Calu3 (cell line): Measurements from ENCODE around the gene PPM1L. TPM values are rescaled to one million over a fixed set of nuclear protein-coding genes. Genes with fewer than 3 reads are reported as not detected.

Experiments
- BruUV-seq: library from RNA; stranded (reverse); fragments of 400-500 nt; replicated peaks from 2 replicates; lab custom pipeline; 2021; lab: Mats Ljungman, UMichigan
- CTCF ChIA-PET: fragments of 300-600 bp; sonication (Branson Sonifier 250); formaldehyde crosslinking; loops from one replicate; lab custom pipeline; 2022; ENCODE audit warnings: antibody characterized with exemption; lab: Charles Lee
- DNase-seq: peaks from one replicate; pipeline ENCODE4 v3.0.0; 2022
- H3K27ac Mint-ChIP-seq: one replicate; pipeline ENCODE4 v1.8.0; 2022; ENCODE audit warnings: mixed read lengths; ENCODE audit not compliant: unreplicated experiment
- H3K27me3 Mint-ChIP-seq: one replicate; pipeline ENCODE4 v1.8.0; 2022; ENCODE audit warnings: mixed read lengths; ENCODE audit not compliant: unreplicated experiment
- H3K36me3 Mint-ChIP-seq: one replicate; pipeline ENCODE4 v1.8.0; 2022; ENCODE audit warnings: mild to moderate bottlenecking, moderate library complexity, mixed read lengths; ENCODE audit not compliant: insufficient read depth, unreplicated experiment
- H3K4me1 Mint-ChIP-seq: one replicate; pipeline ENCODE4 v1.8.0; 2022; ENCODE audit warnings: mild to moderate bottlenecking, low read depth, mixed read lengths; ENCODE audit not compliant: unreplicated experiment
- H3K4me3 Mint-ChIP-seq: one replicate; pipeline ENCODE4 v1.8.0; 2022; ENCODE audit warnings: mild to moderate bottlenecking, low read depth, moderate library complexity, mixed read lengths; ENCODE audit not compliant: unreplicated experiment
- H3K9me3 Mint-ChIP-seq: one replicate; pipeline ENCODE4 v1.8.0; 2022; ENCODE audit warnings: low read depth, mixed read lengths; ENCODE audit not compliant: unreplicated experiment
- intact Hi-C: fragments of 100-400 bp; cut with micrococcal nuclease; formaldehyde crosslinking; loops from one replicate; pipeline ENCODE4 v1.10.0; 2022; ENCODE audit not compliant: unreplicated experiment
- total RNA-seq: library from RNA; stranded (reverse); gene quantifications from 2 replicates; pipeline ENCODE4 v1.2.3, GENCODE V29; 2022
- TF ChIP-seq, protein P1 (sequence below): fragments of 200-600 bp; IDR thresholded peaks from one replicate; pipeline ENCODE4 v1.8.0; 2022; ENCODE audit warnings: antibody characterized with exemption; ENCODE audit not compliant: unreplicated experiment

PPM1L gene
- total RNA-seq, 1 experiment from 2014 or later, result 18.4 TPM

DNA sequence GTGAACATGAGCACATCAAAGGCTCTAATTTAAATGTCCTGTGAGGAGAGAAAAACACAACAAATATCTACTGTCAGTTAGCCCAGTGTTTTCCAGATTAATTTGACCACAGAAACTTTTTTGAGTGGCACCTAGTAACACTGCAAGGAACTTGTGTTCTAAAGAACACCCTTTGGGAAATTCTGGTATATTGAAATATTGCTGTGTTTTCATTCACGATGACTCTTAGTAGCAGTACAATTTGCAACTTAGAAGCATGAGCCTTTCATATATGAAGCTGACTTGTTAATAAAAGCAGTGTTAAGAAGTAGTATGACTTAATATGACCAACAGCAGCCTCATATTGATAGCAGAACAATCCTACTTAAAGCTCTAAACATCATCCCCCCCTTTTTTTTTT is 317.1 kb downstream of the PPM1L start:
- no peak overlapping the region for H3K27ac Mint-ChIP-seq

DNA sequence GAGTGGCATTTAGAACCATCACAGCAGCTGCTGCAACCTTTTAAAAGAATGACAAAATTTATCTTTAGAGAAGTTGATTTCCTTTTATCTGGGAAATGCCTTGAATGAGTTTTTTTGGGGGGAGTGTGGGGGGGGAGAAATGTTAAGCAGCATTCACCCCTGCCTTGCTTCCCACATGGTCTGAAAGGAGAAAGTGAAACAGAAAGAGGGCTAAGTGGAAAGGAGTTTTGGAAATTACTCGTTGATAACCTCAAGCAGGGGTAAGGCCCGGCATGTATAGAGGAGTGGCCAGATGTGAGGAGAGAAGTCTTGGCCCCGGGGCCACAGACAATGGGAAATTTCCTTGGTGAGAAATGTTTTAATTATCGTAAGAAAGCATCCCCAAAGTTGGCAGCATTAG is 325.6 kb downstream of the PPM1L start:
- CTCF ChIA-PET, result interaction anchor here (1.2 kb wide), 1 partner anchor 9 kb away, joined by 4 read pairs; no protein-coding TSS in a partner anchor
- Mint-ChIP-seq H3K27me3 (no peaks in the 10 kb centered on the region), H3K36me3 (no peaks in the 10 kb centered on the region), H3K4me3 (no peak overlapping the region), H3K27ac (no peak overlapping the region), H3K4me1 (no peaks in the 10 kb centered on the region), H3K9me3 (no peaks in the 10 kb centered on the region)
- intact Hi-C loops, result no loop called here
- TF ChIP-seq, protein P1, sequence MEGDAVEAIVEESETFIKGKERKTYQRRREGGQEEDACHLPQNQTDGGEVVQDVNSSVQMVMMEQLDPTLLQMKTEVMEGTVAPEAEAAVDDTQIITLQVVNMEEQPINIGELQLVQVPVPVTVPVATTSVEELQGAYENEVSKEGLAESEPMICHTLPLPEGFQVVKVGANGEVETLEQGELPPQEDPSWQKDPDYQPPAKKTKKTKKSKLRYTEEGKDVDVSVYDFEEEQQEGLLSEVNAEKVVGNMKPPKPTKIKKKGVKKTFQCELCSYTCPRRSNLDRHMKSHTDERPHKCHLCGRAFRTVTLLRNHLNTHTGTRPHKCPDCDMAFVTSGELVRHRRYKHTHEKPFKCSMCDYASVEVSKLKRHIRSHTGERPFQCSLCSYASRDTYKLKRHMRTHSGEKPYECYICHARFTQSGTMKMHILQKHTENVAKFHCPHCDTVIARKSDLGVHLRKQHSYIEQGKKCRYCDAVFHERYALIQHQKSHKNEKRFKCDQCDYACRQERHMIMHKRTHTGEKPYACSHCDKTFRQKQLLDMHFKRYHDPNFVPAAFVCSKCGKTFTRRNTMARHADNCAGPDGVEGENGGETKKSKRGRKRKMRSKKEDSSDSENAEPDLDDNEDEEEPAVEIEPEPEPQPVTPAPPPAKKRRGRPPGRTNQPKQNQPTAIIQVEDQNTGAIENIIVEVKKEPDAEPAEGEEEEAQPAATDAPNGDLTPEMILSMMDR, result no peak
- no TSS peak for BruUV-seq
- DNase-seq, result no peak

More for the DNA sequence above, 317.1 kb downstream of the PPM1L start:
- no TSS peak for BruUV-seq
- no peaks in the 10 kb centered on the region for H3K36me3 Mint-ChIP-seq
- TF ChIP-seq, protein P1, result no peak
- no peak overlapping the region for H3K4me3 Mint-ChIP-seq
- H3K4me1 Mint-ChIP-seq, result peaks cover 14% of the 10 kb centered on the region
- no peaks in the 10 kb centered on the region for H3K27me3 Mint-ChIP-seq
- DNase-seq, result no peak
- H3K9me3 Mint-ChIP-seq, result no peaks in the 10 kb centered on the region
- CTCF ChIA-PET, result interaction anchor here (0.6 kb wide), 1 partner anchor 618 kb away, joined by 3 read pairs; no protein-coding TSS in a partner anchor
- intact Hi-C loops, result loop anchor here (5.0 kb wide), 1 partner anchor 76 kb away; no protein-coding TSS in a partner anchor

DNA sequence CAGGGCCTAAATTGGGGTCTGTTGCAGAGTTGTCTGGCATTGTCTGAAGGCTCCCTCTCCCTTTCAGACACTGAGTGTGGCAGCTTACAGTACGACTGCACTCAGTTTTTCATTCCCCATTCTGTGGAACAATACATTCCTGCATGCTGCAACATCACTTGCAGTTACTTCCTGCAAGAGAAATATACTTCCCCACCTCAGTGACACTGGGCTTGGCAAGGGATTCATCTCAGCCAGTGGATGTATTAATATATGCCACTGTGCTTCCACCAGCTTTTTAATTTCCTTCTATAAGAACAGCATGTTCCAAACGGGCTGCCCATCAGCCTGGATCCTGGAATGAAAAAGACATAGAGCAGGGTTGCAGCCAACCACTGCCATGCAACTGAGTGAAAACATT is 326.0 kb downstream of the PPM1L start:
- Mint-ChIP-seq H3K27me3 (no peaks in the 10 kb centered on the region), H3K36me3 (no peaks in the 10 kb centered on the region), H3K4me1 (no peaks in the 10 kb centered on the region), H3K4me3 (no peak overlapping the region), H3K27ac (no peak overlapping the region), H3K9me3 (no peaks in the 10 kb centered on the region)
- TF ChIP-seq, protein P1, result no peak
- intact Hi-C loops, result no loop called here
- CTCF ChIA-PET, result interaction anchor here (1.2 kb wide), 1 partner anchor 9 kb away, joined by 4 read pairs; no protein-coding TSS in a partner anchor
- no peak for DNase-seq
- no TSS peak for BruUV-seq

DNA sequence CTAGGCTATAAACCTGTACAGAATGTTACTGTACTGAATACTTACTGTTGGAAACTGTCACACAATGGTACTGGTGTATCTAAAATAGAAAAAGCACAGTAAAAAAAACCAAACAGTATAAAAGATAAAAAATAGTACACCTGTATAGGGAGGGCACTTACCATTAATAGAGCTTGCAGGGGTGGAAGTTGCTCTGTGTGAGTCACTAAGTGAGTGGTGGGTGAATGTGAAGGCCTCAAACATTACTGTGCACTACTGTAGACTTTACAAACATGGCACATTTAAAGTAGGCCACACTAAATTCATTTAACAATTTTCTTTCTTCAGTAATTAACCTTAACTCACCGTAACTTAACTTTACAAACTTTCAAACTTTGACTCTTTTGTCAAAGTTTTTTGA is 327.1 kb downstream of the PPM1L start:
- no peaks in the 10 kb centered on the region for H3K9me3 Mint-ChIP-seq
- H3K4me3 Mint-ChIP-seq, result no peak overlapping the region
- intact Hi-C loops, result no loop called here
- TF ChIP-seq, protein P1, result no peak
- H3K4me1 Mint-ChIP-seq, result no peaks in the 10 kb centered on the region
- H3K27me3 Mint-ChIP-seq, result no peaks in the 10 kb centered on the region
- no peak for DNase-seq
- H3K36me3 Mint-ChIP-seq, result no peaks in the 10 kb centered on the region
- H3K27ac Mint-ChIP-seq, result no peak overlapping the region
- no TSS peak for BruUV-seq
- CTCF ChIA-PET, result no interaction called here
